ENCODE results near the gene PHOX2A. TPM values are rescaled to one million over a fixed set of nuclear protein-coding genes. Genes with fewer than 3 reads are reported as not detected.

The PHOX2A gene
- total and polyA plus RNA-seq, 2 donors (not counting 1 experiment from before 2014, with no cell fraction given), result not detected

DNA sequence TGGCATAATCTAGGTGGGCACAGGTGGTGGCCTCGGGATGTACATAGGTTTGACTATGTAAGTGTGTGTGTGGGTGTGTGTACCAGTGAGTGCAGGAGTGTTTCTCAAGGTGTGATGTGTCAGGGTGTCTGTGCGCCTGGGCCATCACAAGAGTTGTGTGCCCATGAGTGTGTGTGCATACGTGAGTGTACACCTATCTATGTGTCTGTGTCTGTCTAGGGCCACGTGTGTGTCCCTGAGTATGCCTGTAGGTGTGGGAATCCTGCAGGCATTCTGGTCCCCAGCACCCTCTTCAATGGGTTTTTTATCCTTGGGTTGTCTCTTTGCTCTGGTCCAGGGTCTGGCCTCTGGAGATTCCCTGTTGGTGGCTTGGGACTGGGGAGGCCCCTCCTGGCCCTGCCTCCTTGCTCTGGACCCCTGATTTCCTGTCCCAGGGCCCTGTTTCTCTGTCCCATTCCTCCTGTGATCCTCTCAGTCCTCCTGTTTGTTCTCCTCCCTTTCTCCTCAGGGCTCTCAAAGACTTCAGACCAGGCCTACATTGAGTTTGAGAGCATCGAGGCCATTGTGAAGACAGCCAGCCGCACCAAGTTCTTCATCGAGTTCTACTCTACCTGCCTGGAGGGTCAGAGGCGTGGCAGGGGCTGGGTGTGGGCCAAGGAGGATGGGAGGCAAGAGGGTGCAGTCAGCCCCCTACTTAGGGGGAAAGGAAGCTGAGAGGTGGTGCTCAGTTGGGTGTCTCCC, 10.0 kb downstream of the PHOX2A start:
- Histone ChIP-seq H3K9ac (ENCODE audit: insufficient read depth, low read length) (no peak overlapping the region), H3K9me3 (ENCODE audit: control insufficient read depth, insufficient read depth, low read depth, low read length) (no peaks in the 10 kb centered on the region), H2AFZ (ENCODE audit: low read length) (no peak overlapping the region), H3K36me3 (ENCODE audit: control insufficient read depth, insufficient read depth, low read length) (peaks cover 58% of the 10 kb centered on the region), H3K27me3 (ENCODE audit: control insufficient read depth, insufficient read depth, low read length) (no peaks in the 10 kb centered on the region), H3K27ac (ENCODE audit: insufficient read depth, low read length) (no peak overlapping the region), H4K20me1 (ENCODE audit: control insufficient read depth, extremely low read depth, insufficient read depth, low read length) (peaks cover 2% of the 10 kb centered on the region), H3K4me1 (ENCODE audit: control insufficient read depth, extremely low read depth, insufficient read depth, low read length) (no peaks in the 10 kb centered on the region), H3K79me2 (ENCODE audit: control insufficient read depth, insufficient read depth, low read length) (no peaks in the 10 kb centered on the region), H3K4me3 (replicated peaks in 1 of 4; ENCODE audit: control extremely low read depth in 1 of 4, insufficient read depth in 1 of 4, low read depth in 3 of 4, low read length in 4 of 4) (no peak overlapping the region), H3K4me2 (ENCODE audit: extremely low read depth, insufficient read depth, low read length) (no peak overlapping the region)
- no peak for TF ChIP-seq EZH2 (IDR thresholded peaks at IDR 0.05; ENCODE audit: low read length, missing control alignments)
- TF ChIP-seq, protein P1, sequence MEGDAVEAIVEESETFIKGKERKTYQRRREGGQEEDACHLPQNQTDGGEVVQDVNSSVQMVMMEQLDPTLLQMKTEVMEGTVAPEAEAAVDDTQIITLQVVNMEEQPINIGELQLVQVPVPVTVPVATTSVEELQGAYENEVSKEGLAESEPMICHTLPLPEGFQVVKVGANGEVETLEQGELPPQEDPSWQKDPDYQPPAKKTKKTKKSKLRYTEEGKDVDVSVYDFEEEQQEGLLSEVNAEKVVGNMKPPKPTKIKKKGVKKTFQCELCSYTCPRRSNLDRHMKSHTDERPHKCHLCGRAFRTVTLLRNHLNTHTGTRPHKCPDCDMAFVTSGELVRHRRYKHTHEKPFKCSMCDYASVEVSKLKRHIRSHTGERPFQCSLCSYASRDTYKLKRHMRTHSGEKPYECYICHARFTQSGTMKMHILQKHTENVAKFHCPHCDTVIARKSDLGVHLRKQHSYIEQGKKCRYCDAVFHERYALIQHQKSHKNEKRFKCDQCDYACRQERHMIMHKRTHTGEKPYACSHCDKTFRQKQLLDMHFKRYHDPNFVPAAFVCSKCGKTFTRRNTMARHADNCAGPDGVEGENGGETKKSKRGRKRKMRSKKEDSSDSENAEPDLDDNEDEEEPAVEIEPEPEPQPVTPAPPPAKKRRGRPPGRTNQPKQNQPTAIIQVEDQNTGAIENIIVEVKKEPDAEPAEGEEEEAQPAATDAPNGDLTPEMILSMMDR (conservative IDR thresholded peaks at IDR 0.05 in 1 of 2, IDR thresholded peaks at IDR 0.05 in 1 of 2; ENCODE audit: low read depth in 1 of 2, low read length in 2 of 2), result no peak
- DNase-seq (ENCODE audit: low read depth in 2 of 2), result no peak

GRCh38 chr11:72233056-72233772, 10.8 kb downstream of the PHOX2A start:
- no peaks in the 10 kb centered on the region for H3K9me3 ChIP-seq (ENCODE audit: control insufficient read depth, insufficient read depth, low read depth, low read length)
- TF ChIP-seq, protein P1 (conservative IDR thresholded peaks at IDR 0.05 in 1 of 2, IDR thresholded peaks at IDR 0.05 in 1 of 2; ENCODE audit: low read depth in 1 of 2, low read length in 2 of 2), result no peak
- TF ChIP-seq EZH2 (IDR thresholded peaks at IDR 0.05; ENCODE audit: low read length, missing control alignments), result no peak
- H2AFZ ChIP-seq (ENCODE audit: low read length), result no peak overlapping the region
- no peak for DNase-seq (ENCODE audit: low read depth in 2 of 2)
- H3K4me1 ChIP-seq (ENCODE audit: control insufficient read depth, extremely low read depth, insufficient read depth, low read length), result no peaks in the 10 kb centered on the region
- peaks cover 62% of the 10 kb centered on the region for H3K36me3 ChIP-seq (ENCODE audit: control insufficient read depth, insufficient read depth, low read length)
- H3K27me3 ChIP-seq (ENCODE audit: control insufficient read depth, insufficient read depth, low read length), result no peaks in the 10 kb centered on the region
- no peak overlapping the region for H3K4me2 ChIP-seq (ENCODE audit: extremely low read depth, insufficient read depth, low read length)
- peaks cover 3% of the 10 kb centered on the region for H4K20me1 ChIP-seq (ENCODE audit: control insufficient read depth, extremely low read depth, insufficient read depth, low read length)
- H3K4me3 ChIP-seq (replicated peaks in 1 of 4; ENCODE audit: control extremely low read depth in 1 of 4, insufficient read depth in 1 of 4, low read depth in 3 of 4, low read length in 4 of 4), result no peak overlapping the region
- H3K27ac ChIP-seq (ENCODE audit: insufficient read depth, low read length), result no peak overlapping the region
- H3K79me2 ChIP-seq (ENCODE audit: control insufficient read depth, insufficient read depth, low read length), result no peaks in the 10 kb centered on the region
- no peak overlapping the region for H3K9ac ChIP-seq (ENCODE audit: insufficient read depth, low read length)

DNA sequence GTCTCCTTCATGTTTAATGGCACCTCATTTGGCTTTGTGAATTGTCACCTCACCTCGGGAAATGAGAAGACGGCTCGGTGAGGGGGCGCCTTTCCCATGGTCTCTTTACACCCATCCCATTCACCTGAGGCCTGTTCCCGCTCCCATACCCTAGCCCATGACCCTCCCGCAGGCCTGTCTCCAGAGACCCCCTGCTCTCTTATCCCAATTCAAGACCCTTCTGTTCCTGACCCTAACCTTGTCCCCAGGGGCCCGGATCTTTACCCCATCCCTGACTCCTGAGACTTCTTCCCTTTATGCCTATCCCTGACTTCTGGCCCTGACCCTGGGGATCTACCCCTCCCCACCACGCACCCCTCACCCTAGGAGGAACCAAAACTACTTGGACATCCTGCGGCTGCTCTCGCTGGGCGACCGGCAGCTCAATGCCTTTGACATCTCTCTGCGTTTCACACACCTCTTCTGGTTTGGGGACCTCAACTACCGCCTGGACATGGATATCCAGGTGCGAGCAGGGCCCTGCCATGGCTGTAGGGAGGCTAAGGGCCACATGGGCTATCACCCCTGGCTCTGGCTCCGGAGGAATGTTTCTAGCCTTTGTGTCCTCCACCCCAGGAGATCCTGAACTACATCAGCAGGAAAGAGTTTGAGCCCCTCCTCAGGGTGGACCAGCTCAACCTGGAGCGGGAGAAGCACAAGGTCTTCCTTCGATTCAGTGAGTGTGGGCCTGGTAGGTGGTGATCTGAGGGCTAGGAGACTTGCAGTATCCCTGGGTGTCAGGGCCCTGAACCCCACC, 11.5 kb downstream of the PHOX2A start:
- Histone ChIP-seq H3K4me2 (ENCODE audit: extremely low read depth, insufficient read depth, low read length) (no peak overlapping the region), H2AFZ (ENCODE audit: low read length) (no peak overlapping the region), H3K36me3 (ENCODE audit: control insufficient read depth, insufficient read depth, low read length) (peaks cover 62% of the 10 kb centered on the region), H3K4me3 (replicated peaks in 1 of 4; ENCODE audit: control extremely low read depth in 1 of 4, insufficient read depth in 1 of 4, low read depth in 3 of 4, low read length in 4 of 4) (no peak overlapping the region), H3K79me2 (ENCODE audit: control insufficient read depth, insufficient read depth, low read length) (peaks cover 2% of the 10 kb centered on the region), H4K20me1 (ENCODE audit: control insufficient read depth, extremely low read depth, insufficient read depth, low read length) (peaks cover 2% of the 10 kb centered on the region), H3K27me3 (ENCODE audit: control insufficient read depth, insufficient read depth, low read length) (no peaks in the 10 kb centered on the region), H3K27ac (ENCODE audit: insufficient read depth, low read length) (no peak overlapping the region), H3K4me1 (ENCODE audit: control insufficient read depth, extremely low read depth, insufficient read depth, low read length) (peaks cover 2% of the 10 kb centered on the region), H3K9ac (ENCODE audit: insufficient read depth, low read length) (no peak overlapping the region), H3K9me3 (ENCODE audit: control insufficient read depth, insufficient read depth, low read depth, low read length) (no peaks in the 10 kb centered on the region)
- no peak for DNase-seq (ENCODE audit: low read depth in 2 of 2)
- TF ChIP-seq EZH2 (IDR thresholded peaks at IDR 0.05; ENCODE audit: low read length, missing control alignments), result no peak
- TF ChIP-seq, protein P1 (conservative IDR thresholded peaks at IDR 0.05 in 1 of 2, IDR thresholded peaks at IDR 0.05 in 1 of 2; ENCODE audit: low read depth in 1 of 2, low read length in 2 of 2), result no peak
